GM21528 (cell line): Measurements from ENCODE around the gene CRB2.
"Not testable (repeated sequence)": the region's sequence is repeated elsewhere in the genome, so short reads cannot be mapped to it uniquely, and the experiment has no call there.

Source experiments
- ATAC-seq: cut with Tn5 transposase; IDR thresholded peaks from one replicate; pipeline ENCODE4 v1.9.1; 2021; ENCODE audit warnings: mild to moderate bottlenecking, moderate library complexity; ENCODE audit not compliant: unreplicated experiment, low FRiP score

The CRB2 gene

GRCh38 chr9:123398938-123399337 is 42.9 kb downstream of the CRB2 start:
- not testable (repeated sequence) for ATAC-seq

GRCh38 chr9:123399803-123400378 is 43.9 kb downstream of the CRB2 start:
- ATAC-seq, result no peak

- ATAC-seq, result no peak
These were observed 45.0 kb downstream of the CRB2 start for GRCh38 chr9:123400926-123401503.

GRCh38 chr9:123401879-123402513 is 46.0 kb downstream of the CRB2 start:
- ATAC-seq, result no peak

GRCh38 chr9:123402981-123403509 is 47.0 kb downstream of the CRB2 start:
- ATAC-seq, result no peak

DNA sequence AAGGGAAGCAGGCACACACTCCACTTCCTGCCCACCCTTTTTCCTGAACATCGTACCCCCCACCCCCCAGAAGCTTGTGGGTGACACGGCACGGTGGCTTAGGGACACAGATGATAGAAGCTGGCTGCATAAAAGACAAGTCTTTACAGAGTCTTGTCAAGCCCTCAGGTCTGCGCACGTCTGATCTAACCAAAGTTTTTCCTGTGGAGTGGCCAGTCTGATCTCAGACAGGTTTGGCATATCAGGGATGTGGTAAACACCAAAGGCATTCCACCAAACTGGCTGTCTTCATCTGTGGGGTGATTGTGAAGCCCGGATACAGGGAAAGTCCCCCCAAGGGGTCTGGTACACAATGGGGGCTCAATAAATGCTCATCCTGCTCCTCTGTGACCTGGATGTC is 50.0 kb downstream of the CRB2 start:
- no peak for ATAC-seq

GRCh38 chr9:123406691-123407216 is 50.8 kb downstream of the CRB2 start:
- ATAC-seq, result no peak

DNA sequence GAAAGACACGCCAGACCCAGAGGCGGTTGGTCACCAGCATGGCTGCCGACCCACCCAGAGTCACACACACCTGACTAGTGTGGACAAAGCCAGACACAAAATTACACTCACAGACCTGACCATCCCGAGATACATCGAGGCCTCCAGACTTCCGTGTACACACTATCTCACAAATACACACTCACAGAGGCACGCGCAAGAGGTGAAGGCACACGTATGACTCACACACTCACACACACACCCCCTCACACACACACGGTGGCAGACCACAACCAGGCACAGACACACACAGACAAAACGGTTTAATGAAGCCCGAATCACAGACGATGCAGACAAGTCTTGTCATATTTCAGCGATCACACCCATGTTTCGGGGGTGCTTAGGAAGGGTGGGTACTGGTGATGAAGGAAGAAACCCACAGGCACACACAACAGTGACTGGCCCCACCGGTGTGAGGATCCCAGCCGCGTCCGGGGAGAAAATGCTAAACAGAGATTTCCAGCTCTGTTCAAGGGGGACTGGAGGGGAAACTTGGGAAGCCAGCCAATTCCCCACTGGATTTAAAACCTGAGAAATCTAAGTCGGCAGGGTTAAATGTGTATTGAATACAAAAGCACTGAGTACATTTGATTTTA is 51.3 kb downstream of the CRB2 start:
- no peak for ATAC-seq

DNA sequence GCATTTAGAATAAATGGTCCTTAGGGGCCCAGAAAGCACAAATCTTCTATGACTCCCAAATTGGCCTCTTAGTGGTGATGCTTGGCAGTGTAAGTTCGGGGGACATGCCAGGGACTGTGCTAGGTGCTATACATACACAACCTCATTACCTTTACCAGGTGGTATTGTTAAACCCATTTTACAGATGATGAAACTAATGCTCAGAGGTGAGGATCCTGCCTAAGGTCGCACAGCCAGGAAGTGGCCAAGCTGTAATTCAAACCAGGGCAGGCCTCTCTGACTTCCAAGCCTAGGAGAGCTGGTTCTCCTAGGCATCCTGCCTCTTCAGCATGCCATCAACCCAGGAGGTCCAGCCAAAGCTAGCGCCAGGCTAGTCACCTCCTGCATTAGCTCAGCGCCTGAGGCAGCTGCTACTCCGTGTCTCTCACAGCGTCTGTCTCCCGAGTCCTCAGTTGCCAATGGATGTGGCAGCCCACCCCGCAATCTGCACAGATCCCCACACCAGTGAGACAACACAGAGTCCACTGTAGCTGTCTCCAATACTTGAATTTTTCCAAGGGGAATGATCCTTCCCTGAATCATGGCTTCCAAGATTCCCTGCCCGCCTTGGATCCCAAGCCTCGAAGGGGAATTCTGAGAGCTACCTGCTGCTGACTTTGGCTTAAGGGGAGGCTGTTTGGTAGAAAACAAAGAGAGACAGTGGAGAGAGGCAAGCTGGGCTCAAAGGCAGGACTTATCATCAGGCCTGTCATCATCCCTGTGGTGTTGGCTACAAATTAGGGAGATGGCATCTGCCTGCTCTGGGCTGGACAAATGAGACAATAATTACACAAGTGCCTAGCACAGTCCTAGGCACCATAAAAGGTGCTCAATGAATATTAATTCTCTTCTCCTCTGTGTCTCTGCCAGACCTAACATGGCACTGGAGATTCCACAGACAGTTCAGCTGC is 52.6 kb downstream of the CRB2 start:
- no peak for ATAC-seq

DNA sequence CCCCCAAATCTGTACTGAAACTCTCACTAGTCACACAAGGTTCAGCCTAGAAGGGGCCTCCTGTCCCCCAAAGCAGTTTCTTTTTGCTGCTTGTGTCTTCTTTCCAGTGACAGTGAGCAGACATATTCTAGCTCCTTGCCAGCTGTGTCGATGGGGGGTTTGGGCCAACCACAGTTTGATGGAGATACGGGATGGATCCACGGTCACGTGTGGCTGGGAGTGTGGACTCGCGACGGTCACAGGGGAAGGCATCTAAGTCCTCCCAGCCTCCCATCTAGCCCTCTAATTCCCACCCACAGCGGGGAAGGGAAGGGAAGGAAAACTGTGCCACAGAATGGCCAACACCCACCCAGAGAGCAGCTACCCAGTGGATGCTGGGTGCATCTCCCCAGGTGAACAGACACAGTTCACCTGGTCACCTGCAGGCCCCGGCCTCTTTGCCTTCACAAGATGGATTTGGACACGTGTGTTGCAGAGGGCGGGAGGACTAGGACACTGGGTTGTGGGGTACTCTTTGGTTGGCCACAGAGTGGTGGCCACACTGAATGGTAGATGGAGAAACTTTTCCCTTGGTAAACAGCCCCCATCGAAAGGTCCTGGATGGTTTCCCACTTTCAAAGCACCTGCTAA is 54.4 kb downstream of the CRB2 start:
- ATAC-seq, result no peak

DNA sequence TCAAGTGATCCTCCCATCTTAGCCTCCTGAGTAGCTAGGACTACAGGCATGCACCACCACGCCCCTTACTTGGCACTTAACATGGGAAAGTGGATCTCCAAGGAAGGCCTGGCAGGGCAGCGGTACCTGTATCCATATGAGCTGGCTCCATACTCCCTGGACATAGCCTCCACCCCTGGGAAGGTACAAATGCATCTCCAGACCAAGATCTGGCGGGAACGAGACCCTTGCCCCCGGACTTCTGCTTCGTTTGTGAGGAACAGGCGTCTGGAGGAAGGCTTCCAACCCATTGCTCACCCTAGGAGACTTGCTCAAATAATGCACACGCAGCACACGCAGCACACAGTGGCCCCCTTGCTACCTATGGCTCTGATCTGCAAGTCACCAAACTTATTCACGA is 55.2 kb downstream of the CRB2 start:
- no peak for ATAC-seq

GRCh38 chr9:123411636-123412035 is 55.6 kb downstream of the CRB2 start:
- no peak for ATAC-seq

- ATAC-seq, result no peak
These were observed 56.3 kb downstream of the CRB2 start for GRCh38 chr9:123412171-123412820.

DNA sequence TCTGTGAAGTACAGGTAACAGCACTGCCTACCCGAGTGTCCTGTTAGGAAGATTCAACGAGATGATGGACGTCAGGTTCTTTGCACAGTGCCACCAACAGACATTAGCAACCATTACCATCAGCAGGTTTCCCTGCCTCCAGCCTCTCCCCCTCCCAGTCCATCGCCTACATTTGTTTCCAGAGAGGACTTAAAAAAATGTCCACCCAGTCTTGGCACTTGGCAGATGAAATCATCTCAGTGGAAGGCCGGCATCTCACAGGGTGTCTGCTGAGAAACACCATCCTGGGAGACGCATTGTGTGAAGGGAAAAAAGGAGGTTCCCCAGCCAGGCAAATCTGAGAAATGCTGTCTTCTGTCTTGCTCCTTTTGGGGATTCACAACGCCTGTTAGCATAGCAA is 58.2 kb downstream of the CRB2 start:
- no peak for ATAC-seq

DNA sequence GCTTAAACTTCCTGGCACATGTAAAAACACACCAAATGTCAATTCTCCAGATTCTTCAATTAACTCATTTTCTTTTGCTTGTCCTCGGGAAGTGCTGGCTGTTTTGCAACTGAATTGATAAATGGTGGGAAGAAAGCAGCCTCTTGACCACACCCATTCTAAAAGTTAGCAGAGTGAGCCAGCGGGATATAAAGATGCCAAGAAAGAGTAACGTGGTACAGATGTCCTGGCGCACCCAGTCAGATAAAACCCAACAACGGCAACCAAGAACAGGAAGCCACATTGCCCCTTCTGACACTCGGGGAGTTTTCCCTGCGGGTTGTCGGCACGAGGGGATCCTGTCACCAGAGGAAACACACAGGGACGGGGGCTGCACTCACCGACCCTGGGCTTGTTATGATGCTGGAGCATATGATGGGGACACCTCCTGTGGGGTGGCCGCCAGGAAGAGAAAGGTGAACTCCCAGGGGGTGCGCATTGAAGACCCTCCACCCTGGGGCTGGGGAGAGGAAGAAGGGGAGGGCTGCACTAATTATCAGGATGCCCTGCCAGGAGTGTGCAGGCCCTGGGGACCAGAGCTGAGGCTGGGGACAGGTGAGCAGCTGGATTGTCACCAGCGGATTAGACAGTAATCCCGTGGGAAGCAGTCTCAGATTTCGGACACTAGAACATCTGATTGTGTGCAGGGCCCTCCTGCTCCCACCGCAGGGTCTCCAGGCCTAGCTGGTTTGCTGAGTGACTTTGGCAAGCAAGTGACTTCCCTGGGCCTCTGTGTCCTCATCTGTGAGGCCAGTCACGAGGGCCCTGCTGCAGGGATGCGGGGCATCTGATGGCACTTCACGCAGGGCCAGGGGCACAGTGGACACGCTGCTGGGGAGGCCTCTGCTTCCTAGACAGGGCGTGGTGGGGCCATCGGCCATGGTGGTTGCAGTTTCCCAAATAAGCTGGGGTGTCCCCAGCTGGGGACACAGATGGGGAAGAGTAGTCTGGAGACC is 59.2 kb downstream of the CRB2 start:
- no peak for ATAC-seq

- no peak for ATAC-seq
These were observed 60.2 kb downstream of the CRB2 start for GRCh38 chr9:123416176-123416575.

GRCh38 chr9:123417289-123418051 is 61.5 kb downstream of the CRB2 start:
- ATAC-seq, result no peak
